Anterior cingulate cortex (tissue), 58 donors: ENCODE data around the gene ZBTB38.

Experiments
- DNase-seq, 58 donors: peaks; one replicate each; lab custom pipeline; 2025; lab: John Stamatoyannopoulos, UW

ZBTB38 gene

GRCh38 chr3:141400073-141400971, 32.0 kb downstream of the ZBTB38 start:
- no peak for DNase-seq

- DNase-seq, result no peak
Measured at GRCh38 chr3:141401095-141401494, 32.8 kb downstream of the ZBTB38 start.

- DNase-seq, result peak in 32 of 58 donors; percentile 20 to 76 (median 60)
Measured at GRCh38 chr3:141401573-141402475, 33.5 kb downstream of the ZBTB38 start.

DNA sequence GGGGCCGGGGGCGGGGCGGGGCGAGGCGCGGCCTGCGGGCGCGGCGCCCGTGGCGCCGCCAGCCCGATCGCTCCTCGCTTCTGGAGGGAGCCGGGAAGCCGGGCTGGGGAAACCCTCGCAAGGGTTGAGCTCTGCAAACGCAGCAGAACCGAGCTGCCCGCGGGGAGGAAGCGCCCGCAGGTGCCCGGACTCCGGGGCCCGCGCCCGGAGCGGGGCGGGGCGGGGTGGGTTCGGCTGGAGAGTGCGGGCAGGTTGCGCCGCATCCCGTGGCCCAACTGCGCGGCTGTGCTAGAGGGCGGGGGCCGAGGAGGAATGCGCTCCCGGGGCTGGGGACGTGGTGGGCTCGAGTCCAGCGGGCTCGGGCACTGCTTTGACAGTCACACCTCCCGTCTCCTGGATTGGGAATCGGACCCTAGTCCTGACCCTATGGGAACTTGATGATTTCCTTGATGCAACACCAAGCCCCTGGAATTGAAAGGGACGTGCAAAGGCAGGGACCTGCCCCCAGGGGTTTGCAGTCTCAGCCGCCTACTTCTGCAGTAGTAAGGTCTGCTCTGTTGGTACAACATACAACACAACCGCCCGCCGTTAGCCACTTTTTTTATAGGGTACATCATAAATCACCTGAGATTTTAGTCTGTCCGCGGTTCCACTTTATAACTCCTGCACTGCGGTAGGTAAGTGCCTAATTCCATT, 34.3 kb downstream of the ZBTB38 start:
- peak in 50 of 58 donors; percentile 23 to 73 (median 56) for DNase-seq

DNA sequence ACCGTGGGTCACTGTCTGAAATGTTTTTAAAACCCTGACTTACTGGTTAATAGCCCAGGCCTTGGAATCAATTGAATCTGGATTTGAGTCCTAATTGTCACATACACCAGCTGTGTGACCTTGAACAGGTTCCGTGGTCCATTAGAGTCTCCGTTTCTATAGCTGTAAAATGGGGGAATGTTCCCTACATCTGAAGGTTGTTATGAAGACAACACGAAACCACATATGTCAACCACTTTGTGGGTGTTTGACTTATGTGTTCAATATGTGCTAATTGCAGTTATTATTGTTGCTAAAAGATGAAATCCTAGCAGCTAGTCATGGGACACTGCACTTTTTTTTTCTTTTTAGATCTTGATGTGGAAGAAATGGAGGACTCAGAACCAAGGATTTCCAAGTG, 35.3 kb downstream of the ZBTB38 start:
- DNase-seq, result no peak

DNA sequence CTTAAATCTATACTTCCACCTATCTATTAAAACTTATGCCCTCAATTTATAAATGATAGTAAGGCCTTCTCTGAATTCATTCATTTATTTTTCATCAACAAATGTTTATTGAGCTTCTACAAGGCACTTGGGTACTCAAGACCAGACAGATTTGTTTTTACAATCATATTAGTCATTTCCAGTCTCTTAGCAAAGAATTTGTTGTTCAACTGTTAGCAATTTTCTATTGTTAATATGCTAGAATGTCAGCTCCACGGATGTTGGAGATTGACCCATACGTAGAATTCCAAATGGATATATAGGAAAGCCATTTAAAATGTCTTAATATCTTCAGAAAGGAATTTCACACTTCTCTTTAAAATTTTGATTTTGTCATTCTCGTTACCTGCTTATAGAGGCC, 36.7 kb downstream of the ZBTB38 start:
- DNase-seq, result no peak

DNA sequence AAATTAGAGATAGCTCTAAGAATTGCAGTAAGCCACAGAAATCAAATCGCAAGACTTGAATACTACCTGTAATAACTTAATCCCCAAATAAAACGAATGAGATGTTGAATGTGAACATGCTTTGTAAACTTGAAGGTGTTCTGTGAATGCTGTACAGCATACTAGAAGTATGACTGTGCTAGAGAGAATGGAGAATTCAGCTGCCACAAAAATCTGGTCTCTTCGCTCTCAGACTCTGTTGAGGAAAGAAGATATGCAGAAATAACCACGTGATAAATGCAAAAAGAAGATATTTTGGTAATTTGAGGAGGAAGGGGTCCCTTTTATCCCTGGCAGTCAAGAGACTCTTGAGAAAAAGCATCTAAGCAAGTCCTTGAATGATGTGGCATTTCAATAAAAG, 37.3 kb downstream of the ZBTB38 start:
- no peak for DNase-seq

DNA sequence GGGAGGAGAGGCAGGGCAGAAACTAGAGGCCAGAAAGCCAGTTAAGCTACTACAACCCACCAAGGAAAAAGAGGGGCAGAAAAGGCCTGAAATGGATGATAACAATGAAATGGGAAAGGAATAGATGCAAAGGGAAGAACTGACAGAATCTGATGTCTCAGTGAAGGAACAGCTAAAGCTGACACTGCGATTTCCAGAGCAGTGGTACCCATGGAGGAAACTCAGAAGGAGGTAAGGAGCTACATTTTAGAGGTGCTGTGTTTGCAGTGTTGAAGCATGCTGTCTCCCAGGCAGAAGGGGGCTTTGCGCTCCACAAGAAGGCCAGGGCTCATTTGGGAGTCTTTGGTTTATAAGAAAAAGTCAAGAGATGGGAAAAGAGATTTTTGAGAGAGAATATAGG, 38.0 kb downstream of the ZBTB38 start:
- no peak for DNase-seq

- DNase-seq, result no peak
Measured at GRCh38 chr3:141407047-141407446, 38.7 kb downstream of the ZBTB38 start.

- no peak for DNase-seq
Measured at GRCh38 chr3:141407825-141408224, 39.5 kb downstream of the ZBTB38 start.

- DNase-seq, result no peak
Measured at GRCh38 chr3:141408596-141408995, 40.3 kb downstream of the ZBTB38 start.

GRCh38 chr3:141409940-141410241, 41.6 kb downstream of the ZBTB38 start:
- DNase-seq, result no peak

- DNase-seq, result peak in 29 of 58 donors; percentile 14 to 64 (median 39)
Measured at GRCh38 chr3:141410408-141410807, 42.1 kb downstream of the ZBTB38 start.

- peak in 1 of 58 donors; percentile 41 for DNase-seq
Measured at GRCh38 chr3:141410846-141411245, 42.5 kb downstream of the ZBTB38 start.

- DNase-seq, result peak in 9 of 58 donors; percentile 13 to 49 (median 28)
Measured at GRCh38 chr3:141411251-141411771, 43.0 kb downstream of the ZBTB38 start.

GRCh38 chr3:141412087-141412935, 44.0 kb downstream of the ZBTB38 start:
- peak in 31 of 58 donors; percentile 17 to 68 (median 35) for DNase-seq

GRCh38 chr3:141412936-141413354, 44.6 kb downstream of the ZBTB38 start:
- DNase-seq, result peak in 57 of 58 donors; percentile 14 to 91 (median 76)

DNA sequence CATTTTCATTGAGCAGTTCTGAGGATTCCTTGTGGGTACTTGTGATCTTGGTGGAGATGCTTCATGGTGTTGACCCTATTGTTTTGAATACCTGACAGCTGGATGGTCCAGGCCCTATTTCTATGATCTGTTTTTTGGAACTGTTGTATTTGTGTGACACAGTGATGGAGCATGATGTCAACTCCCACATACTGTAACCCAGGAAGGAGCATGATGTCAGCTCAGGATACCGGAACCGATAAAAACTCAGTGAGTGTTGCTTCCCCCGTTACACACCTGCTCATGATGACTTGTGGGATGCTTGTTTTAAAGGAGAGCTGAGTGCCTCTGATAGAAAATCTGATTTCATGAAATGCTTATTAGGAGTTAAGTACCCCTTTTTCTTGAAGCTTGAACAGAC, 45.1 kb downstream of the ZBTB38 start:
- no peak for DNase-seq
